Measurements from ENCODE around the gene POGLUT3.

POGLUT3 gene, protein sequence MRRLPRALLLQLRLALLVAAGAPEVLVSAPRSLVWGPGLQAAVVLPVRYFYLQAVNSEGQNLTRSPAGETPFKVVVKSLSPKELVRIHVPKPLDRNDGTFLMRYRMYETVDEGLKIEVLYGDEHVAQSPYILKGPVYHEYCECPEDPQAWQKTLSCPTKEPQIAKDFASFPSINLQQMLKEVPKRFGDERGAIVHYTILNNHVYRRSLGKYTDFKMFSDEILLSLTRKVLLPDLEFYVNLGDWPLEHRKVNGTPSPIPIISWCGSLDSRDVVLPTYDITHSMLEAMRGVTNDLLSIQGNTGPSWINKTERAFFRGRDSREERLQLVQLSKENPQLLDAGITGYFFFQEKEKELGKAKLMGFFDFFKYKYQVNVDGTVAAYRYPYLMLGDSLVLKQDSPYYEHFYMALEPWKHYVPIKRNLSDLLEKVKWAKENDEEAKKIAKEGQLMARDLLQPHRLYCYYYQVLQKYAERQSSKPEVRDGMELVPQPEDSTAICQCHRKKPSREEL

DNA sequence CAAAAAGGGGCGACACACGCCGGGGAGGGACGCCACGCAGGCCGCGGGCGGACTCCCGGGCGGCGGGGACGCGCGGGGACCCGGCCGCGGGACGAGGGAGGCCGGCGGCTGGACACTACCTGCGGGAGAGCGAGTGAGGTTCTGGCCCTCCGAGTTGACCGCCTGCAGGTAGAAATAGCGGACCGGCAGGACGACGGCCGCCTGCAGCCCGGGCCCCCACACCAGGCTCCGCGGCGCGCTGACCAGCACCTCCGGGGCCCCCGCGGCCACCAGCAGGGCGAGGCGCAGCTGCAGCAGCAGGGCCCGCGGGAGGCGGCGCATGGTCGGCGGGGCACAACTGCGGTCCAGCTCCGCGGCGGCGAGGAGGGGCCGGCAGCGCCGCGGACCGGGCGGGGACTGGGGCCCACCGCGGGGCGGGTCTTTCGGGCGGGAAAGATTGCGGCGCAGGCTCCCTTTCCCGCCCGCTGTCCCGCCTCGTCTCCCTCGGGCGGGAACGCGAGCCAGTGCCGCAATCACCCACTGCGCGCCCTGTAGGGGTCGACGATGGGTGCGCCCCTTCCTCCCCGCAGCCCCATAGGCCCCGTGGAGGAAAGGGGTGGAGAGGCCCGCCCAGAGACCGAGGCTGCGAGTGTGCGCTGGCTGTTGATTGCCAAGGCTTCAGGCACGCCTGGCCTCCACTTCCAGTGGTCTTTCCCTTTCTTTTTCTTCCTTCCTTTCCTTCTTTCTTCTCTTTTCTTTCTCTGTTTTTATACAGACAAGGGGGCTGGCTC, at the start of gene POGLUT3:
POGLUT3 (minus strand) TSS at position 339 of the 770 bp plus-strand sequence; CDS start at position 321, 18 bp downstream.
- peak; percentile 25 to 31 for DNase-seq

DNA sequence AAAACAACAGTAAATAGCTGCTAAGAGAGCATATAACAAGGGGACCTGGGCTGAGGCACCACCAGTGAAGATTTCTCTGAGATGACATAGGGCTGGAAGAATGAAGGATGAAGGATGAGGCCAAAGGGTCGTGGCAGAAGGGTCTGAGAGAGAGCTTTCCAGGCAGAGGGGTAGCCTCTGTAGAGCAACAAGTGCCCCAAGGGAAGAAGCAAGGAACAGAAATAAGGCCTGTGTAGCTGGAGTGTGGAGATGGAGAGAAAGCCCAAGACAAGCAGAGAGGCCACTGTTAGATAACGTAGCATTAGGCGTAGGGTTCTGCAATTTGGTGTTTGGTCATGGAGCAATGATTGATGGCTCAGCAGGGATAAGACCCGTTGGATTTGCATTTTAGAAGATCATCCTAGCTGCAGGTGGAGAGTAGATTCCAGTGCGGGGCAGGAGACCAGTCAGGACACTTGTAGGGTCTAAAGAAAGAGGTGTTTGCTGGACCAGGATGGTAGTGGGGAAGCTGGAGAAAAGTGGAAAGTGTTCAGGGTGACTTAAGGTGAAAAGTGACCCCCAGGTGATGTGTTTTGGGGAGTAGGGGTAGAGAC, 47.8 kb upstream of the POGLUT3 start:
- no peak for DNase-seq

DNA sequence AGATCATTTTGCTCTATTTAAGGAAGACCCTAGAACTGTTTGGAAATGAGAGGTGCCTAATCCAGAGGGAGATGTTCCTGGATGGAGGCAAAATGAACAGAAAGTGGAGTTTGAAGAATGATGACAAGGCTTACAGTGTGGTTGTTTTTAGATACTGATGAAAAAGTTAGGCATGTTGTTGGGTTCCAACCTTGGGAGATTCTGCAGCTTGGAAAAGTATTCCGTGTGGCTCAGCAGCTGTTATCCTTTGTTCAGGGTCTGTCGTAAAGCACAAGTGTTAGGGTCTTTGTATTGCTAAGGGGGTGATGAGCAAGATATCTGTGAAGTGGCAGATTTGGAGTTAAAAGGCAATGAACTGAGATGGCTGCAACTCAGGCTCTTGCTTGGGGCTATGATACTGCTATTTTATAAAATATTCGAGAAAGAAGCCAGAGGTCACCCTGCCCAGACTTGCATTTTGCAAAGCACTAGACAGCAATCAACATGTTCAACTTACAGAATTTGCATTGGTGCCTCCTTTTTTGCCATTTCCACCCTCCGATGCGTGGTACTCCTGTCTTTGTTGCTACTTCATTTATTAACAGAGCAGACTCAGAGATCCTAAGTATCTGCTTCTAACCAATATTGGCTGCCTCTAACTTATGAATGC, 45.3 kb upstream of the POGLUT3 start:
- no peak for DNase-seq

DNA sequence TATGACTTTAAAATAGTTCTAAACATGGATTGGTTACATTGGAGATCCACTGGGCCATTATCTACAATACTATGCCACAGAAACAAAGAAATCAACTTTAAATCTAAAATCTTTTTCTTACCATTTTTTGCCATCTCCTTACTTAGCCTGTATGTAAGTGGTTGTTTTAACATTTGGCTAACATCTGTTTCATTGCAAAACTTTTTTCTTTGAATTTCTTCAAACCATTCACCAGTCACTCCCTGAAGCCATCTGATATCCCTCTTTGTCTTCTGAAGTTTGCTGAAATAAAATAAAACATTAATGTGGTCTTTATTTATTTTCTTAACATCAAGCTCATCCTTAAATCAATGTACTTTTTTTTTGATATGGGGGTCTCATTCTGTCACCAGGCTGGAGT, 43.3 kb upstream of the POGLUT3 start:
- no peak for DNase-seq

DNA sequence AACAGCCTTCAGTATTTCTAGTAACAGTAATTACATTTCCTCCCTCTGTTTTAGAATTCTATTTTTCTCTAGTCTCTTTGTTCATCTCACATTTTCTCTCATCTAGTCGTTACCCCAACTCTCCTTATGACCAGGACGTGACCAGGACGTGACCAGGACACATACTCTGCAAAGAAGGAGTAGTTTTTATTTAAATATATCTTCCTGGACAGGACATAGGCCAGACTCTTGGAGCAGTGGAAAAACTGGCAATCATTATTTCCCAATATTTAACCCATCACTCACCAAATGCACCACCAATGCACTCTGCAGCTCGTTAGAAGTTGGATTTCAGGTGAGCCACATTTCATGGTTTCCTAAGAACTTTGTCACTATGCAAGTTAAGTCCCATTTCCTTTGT, 40.3 kb upstream of the POGLUT3 start:
- DNase-seq: no peak

DNA sequence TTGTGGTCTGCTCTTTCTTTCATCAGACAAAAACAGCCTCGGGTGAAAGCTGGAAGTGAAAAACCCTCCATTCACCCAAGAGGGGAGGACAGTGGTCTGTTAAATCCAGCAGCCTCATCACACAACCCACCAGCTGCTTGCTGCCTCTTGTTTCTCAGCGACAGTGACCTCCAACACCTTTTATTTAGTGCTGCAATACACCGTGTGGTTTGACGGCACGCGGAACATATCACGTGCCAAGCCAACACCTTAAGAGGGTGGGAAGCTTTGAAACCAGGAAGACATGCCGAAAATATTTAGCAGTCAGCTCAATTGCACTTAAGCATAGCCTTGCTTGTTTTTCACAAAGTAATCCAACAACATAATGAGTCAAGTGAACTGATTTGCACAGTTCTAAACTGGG, 39.8 kb upstream of the POGLUT3 start:
- DNase-seq: no peak

DNA sequence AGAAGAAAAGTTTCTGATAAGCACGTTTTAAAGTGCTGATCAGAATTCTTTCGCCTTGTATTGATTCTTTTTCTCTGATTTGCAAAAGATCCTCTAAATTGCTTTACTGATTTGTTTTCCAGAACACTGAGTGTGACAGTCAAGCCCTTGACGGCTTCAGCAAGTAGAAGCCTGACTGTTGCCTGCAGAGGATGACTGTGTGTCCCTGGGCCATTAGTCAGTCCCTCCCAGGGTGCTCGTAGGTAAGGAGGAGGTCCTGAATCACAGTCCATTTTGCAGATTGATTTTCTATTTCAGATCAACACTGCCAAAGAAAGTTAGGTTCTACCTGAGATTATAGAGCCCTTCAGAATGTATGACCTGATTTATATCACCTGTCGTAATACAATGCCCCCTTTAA, 38.6 kb upstream of the POGLUT3 start:
- no peak for DNase-seq

DNA sequence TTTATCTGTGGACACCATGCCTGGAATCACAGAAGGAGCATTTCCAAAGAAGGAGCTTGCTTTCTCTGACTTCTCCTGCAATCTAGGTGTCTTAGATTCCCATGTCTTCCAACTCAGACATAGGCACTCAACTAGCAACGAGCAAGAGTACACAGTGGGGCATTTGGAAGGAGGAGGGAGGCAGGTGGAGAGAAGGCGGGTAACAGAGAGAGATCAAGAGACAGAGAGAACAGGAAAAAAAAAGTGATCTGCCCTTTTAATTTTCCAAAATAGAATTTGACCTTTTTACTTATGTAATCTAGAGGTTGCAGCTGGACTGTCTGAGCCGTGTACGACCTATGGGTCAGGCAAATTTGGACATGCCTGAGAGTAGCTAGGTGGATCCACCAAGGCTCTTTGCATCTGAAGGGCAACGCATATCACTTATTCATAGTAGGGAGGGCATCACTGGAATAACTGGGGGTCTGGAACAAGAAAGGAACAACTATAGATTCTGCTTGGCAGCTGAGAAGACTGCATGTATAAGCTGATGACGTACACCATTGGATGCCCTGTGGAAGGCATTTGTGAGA, 37.3 kb upstream of the POGLUT3 start:
- no peak for DNase-seq

DNA sequence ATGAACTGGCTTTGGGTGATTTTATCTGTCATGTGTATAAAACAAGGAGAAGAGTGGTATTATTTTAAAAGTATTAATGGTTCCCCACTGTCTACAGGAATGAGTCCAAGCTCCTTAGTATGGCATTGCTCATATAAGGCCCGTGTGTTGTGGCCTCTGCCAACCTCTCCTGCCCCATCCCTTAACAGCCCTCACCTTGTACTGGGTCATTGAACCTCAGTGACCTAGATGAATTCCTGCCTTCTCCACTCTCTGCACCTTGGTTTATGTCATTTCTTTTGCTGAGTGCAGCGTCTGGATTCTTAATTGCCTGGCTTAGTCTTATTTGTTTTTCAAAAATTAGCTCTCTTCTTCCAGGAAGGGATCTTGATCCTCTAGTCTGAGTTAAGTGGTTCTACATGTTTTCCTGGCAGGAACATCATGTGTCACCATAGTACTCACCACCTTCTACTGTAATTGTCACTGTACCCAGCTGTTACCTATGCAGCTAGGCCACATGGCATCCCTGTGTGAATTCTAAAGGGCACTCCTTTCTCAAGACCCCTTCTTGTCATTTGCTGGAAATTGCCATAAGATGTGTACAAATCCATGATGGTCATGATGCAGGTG, 36.2 kb upstream of the POGLUT3 start:
- no peak for DNase-seq

DNA sequence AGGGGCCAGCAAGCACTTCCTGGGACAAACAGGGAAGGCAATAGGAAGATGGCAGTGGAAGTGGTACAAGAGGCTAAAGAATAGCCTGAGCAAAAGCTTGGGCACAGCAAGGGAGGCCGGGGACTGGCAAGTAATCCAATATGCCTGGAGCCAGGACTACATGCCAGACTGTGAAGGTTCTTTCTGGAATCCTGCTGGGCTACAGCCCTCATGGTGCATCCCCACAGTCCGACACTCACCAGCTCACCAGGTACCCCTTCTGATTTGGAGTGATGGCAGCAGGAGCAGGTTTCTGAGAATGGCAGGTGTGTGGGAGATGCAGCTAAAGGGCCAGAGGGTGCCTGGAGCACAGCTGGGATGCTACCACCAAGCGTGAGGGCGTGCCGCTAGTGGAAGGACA, 32.2 kb upstream of the POGLUT3 start:
- DNase-seq: no peak

DNA sequence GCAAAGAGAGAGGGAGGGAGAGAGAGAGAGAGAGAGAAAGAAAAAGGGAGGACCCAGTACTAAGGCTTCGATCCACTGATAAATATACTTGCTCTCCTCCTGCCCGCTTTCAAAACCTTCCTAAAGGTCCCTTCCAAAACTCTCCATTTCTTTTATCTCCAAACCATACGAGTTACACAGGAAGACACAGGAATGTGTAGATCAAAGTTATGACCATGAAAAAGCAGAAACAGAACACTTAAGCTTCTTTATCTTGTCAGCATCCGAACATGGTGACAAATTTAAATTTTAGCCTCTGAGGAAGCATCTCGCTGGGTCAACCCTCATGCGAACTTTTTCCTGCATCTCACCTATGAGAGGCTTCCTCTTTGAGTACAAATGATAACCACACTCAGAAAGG, 29.2 kb upstream of the POGLUT3 start:
- no peak for DNase-seq

DNA sequence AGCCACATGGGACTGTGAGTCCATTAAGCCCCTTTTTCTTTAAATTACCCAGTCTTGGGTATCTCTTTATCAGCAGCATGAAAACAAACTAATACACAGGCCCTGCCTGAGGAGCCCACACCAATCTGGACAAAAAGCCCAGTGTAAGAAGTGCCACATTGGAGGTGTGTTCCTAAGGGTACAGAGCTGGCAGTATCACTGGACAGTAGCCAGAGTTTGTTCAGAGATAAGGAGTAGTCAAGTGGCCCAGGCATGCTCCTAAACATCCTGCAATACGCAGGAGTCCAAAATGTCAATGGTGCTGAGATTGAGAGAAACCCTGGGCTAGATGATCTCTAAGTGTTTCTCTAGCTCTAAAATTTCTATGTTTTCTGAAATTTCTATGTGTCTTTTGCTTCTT, 27.0 kb upstream of the POGLUT3 start:
- DNase-seq: no peak

DNA sequence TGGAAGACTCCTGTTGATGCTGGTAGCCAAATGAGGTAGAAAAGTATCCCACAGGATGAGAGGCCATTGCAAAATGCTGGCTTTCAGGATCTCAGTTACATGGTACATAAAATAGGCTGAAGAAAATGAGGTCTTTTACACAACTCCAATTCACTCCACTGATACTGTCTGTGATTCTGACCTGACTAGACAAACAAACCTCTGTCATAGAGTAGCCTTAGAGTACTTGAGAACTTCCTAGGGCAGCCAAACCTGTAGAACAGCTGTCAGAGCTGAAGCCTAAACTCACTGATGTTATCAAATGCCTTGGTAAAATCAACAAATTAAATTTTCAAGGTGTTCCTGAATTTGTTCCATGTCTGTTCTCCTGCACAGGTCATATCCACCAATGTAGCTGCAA, 26.2 kb upstream of the POGLUT3 start:
- DNase-seq: no peak

DNA sequence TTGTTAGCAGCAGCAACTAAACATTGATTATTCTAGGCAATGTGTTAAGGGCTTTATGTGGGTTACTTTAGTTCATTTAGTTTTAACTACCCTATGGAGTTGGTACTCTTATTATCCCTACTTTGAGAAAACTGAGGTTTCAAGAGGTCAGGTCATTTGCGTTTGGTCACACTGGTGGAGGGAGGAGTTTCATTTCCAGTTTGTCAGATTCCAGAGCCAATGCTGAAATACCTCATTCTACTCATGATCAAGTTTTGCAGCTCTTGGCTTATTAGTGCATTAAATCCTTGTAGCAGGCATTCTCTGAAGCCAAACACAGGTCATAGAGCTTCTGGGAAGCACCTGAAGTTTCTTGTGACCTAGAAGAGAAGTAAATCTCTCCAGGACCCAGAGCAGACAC, 24.1 kb upstream of the POGLUT3 start:
- DNase-seq: no peak

DNA sequence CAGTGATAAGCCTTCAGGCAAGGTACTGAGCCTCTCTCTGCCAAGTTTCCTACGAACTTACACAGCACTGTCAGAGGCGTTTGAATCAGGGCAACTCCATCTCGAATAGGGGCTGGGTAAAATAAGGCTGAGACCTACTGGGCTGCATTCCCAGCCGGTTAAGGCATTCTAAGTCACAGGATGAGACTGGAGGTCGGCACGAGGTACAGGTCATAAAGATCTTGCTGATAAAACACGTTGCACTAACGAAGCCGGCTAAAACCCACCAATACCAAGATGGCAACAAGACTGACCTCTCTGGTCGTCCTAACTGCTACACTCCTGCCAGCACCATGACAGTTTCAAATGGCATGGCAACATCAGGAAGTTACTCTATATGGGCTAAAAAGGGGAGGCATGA, 20.4 kb upstream of the POGLUT3 start:
- no peak for DNase-seq

DNA sequence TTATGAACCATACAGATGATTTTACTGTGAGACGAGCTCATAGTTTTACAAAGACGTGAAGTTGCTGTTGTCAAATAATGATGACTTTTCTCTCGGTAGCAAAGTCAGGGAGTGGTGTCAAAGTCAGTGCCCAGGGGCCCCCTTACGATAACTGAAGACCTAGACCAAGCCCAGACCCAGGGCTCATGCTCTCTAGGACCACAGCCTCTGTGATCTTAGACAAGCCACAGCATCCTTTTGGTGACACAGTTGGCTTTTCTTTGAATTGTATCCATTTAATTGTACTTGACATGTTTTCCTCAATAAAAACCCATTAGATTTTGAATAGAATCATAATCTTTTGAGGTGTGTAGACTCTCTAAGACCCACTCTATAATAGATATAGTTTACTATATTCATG, 17.9 kb upstream of the POGLUT3 start:
- no peak for DNase-seq

DNA sequence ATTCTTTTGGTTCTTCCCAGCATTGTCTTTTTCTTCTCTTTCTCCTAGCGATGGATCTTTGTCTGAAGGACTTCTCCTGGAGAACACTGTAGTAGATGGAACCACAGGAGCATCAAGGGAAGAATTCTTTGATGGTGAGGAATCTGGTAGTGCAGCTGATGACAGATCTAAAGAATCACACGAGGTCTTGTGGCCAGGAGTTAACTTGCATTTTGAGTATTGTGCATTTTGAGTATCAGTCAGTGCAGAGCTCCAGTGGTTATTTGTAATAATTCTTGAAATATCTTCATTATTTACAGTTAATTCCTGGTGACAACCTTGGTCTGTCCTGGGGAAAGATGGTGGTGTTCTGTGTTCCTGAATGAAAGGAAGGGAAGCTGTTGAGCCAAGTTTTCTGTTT, 14.5 kb upstream of the POGLUT3 start:
- no peak for DNase-seq

DNA sequence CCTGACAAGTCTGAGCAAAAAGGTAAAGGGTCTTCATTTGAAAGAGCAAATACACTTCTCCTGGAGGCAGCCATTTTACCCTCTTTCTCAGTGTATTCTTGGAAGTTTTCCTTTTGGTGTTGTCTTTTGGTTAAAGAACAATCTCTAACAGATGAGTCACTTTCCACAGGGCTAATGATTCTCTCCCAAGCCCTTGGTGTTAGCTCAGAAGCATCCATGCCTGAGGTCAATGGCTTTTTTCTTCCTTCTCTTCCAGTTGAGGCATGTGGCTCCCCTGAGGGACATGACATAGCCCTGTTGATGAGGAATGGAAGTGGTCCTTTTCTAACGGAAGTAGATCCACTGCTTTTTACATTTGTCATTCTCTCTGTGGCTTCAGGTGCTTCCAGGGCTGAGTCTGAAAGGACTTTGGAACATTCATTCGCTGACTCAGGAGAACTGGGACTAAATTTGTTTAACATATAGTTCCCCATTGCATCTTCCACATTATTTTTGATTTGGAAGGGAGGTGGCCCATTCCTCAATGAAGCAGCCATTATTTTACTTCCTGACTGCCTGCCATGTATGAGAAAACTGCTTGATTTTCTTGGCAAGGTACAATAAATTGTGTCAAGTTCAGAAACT, 13.8 kb upstream of the POGLUT3 start:
- no peak for DNase-seq

DNA sequence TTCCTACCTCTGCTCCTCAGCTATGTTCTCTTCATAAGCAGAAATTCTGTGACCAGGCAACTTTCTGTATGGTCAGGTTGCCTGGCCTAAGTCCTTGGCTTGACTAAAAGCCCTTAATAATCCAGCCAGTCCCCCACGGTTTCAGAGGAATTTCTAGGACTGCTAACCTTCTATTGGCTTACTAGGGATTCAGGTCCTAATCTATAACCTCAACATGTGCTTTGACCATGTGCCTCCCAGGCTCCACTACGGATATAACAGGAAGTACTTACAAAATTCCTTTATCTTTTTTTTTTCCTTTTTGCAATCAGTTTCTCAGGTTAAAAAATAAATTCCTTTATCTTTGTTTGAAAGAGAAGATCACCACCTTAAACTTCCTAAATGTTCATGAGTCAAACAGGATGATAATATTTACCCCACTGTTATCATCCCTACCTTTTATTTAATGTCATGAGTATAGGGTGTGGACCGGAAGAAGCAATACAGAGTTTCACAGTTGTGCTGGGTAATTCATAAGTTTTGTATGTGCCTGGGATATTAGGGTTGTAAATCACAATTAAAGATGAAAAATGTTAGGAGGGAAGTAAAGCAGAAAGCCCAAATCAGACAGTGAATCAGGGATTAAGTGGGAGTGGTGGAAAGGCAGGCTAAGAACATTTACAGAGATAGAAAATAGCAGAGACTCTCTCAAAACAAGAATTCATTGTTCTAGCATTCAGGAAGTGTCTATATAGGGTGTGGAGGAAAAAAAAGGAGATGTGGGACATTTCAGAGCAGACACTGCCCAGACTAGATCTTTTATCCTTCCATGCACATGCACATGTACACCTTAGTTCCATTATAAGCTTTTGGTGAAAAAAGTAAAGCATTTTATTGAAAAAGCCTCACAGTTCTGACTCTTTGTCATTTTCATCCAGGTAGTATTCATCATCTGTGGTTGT, 10.7 kb upstream of the POGLUT3 start:
- no peak for DNase-seq

DNA sequence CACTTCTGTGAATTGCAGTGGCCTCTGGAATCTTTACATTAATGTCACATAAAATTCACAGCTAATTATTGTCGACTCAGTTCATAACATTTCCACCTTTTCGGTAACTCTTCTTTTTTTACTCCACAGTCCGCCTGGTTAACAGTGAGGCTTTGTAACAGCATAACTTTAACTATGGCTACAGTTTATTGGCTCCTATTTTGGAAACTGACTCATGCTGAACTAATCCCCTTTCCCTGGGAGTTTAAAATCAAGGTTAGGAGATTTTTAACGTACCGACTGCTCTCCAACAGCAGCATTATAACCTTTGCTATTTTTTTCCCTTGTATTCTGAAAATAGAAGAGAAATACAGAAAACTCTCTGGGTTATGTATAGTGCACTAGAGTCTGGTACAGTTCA, 3.2 kb upstream of the POGLUT3 start:
- DNase-seq: no peak

DNA sequence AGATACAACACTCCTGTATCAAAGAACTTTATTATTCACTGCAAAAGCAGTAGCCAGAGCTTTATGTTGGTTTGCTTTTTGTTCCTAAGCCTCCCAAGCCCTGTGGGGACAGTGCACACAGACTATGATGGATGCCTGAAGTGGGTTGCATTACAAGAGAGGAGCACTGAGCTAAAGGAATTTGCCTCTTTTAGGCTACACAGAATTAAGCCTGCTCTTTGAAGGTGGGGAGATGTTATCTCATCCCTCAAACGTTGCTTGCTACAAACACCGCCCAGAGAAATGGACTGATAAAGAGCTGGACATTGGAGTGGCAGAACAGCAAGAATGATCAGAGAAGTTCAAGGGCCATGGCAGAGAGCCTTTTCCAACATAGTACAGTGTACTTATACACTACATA, 2.5 kb upstream of the POGLUT3 start:
- DNase-seq: no peak
